HEK293T (cell line): ENCODE measurements around the gene GNAL.

Source experiments
- BHLHE40 ChIP-seq: fragments of 450-650 bp; IDR thresholded peaks from 2 replicates; pipeline ENCODE4 v1.6.1; 2016; ENCODE audit warnings: mild to moderate bottlenecking, moderate library complexity, borderline replicate concordance
- CTBP1 ChIP-seq: fragments of 450-650 bp; IDR thresholded peaks from 2 replicates; pipeline ENCODE4 v1.6.1; 2016; ENCODE audit warnings: borderline replicate concordance
- ELF4 ChIP-seq: fragments of 450-650 bp; IDR thresholded peaks from 2 replicates; pipeline ENCODE4 v1.6.1; 2017; ENCODE audit warnings: antibody characterized with exemption
- FOXK2 ChIP-seq: fragments of 450-650 bp; IDR thresholded peaks from 2 replicates; pipeline ENCODE4 v1.6.1; 2016; ENCODE audit warnings: mild to moderate bottlenecking
- FOXM1 ChIP-seq: fragments of 450-650 bp; IDR thresholded peaks from 2 replicates; pipeline ENCODE4 v1.6.1; 2017; ENCODE audit warnings: mild to moderate bottlenecking, borderline replicate concordance
- SP1 ChIP-seq: fragments of 450-650 bp; IDR thresholded peaks from 2 replicates; pipeline ENCODE4 v1.6.1; 2017

- TF ChIP-seq FOXM1 (no peak), SP1 (no peak), CTBP1 (no peak), FOXK2 (no peak), BHLHE40 (no peak), ELF4 (no peak)
Observed at GRCh38 chr18:11657152-11657551, 31.9 kb upstream of the GNAL start.
